ENCODE measurements around the gene EMILIN2.

DNA sequence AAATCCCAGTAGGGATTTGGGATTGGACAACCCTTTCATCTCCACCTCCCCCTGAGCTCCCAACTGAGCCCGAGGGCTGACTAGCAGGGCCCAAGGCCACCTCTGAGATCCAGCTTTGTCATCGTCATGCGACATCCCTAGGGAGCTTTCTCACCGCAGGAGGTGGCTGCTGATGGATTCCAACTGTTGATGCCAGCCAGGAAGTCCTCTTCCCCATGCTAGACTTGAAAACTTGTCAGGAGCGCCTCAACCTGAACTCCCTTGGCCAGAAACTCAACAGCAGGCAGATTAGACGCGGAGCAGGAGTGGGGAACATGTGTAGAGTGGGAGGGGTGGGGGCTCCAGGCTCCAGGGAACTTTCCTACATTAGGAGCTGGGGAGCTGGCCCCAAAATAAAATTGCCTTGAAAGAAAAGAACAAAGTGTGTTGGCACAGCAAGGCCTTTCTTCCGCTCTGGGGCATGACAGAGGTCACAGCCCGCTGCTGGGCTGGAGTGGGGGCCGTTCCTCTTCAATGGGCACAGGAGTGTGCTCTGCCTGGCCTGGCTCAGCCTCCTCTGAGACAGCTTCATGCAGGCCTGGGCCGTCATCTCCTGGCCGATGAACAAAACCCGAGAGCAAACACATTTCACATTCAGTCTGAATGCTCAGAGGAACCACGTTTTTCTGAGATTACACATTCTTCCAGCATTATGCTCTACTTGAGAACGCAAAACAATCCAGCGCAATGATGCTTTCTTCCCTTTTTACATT, 34.5 kb downstream of the EMILIN2 start:
- no peak for TF ChIP-seq CTCF (conservative IDR thresholded peaks at IDR 0.05; ENCODE audit: low read length)
- TF ChIP-seq EZH2phosphoT487 (IDR thresholded peaks at IDR 0.05; ENCODE audit: borderline replicate concordance, low read depth, low read length) = no peak
